Islet of Langerhans (tissue), 1 donor: ENCODE measurements around the gene CHRFAM7A.
"Not testable (repeated sequence)": the region's sequence is repeated elsewhere in the genome, so short reads cannot be mapped to it uniquely, and the experiment has no call there.

Experiments used
- FAIRE-seq: peaks from one replicate; lab custom pipeline; 2011; peaks lifted over from hg19 to GRCh38; lab: Jason Lieb, UNC

CHRFAM7A gene

GRCh38 chr15:30392766-30393663, at the start of gene CHRFAM7A:
TSS of gene CHRFAM7A (minus strand) at chr15:30393540. CDS start at chr15:30383351, 10,189 bp downstream.
- not testable (repeated sequence) for FAIRE-seq

DNA sequence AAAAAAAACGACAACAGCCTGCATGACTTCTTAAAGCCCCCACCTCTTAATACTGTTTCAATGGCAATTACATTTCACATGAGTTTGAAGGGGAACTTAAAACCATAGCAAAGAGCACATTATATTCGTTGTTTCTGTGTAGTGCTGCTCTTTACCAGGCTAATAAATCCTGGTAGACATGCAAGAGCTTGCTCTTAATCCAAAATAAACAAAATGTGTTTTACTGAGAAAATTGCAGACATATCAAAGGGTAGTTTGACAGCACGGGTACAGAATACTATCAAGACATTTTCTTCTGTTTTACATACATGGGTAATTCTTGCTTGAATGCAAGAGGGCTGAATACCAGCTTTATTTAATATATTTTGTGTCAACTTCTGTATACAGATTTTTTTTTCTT, 45.0 kb upstream of the CHRFAM7A start:
- not testable (repeated sequence) for FAIRE-seq

GRCh38 chr15:30435878-30436277, 42.5 kb upstream of the CHRFAM7A start:
- FAIRE-seq = not testable (repeated sequence)

DNA sequence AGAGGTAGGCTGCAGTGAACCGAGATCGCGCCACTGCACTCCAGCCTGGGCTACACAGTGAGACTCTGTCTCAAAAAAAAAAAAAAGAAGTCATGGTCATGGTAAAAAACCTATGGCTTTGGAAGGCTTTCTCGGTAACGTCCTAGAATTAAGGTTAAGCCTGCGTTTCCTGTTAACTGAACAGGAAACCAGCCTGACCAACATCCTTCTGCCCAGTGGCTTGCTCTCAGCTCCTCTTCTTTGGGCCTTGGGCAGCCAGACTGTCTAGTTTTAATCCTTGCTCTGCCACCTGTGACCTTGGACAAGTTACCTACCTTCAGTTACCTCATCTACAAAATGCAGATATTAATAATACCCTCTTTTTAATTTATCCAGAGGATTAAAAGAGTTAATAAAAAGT, 27.4 kb upstream of the CHRFAM7A start:
- not testable (repeated sequence) for FAIRE-seq

GRCh38 chr15:30414160-30414559, 20.8 kb upstream of the CHRFAM7A start, which contains the start of gene GOLGA8R:
TSS of gene GOLGA8R (minus strand) at chr15:30414260. CDS start at chr15:30414162, 98 bp downstream.
- not testable (repeated sequence) for FAIRE-seq

DNA sequence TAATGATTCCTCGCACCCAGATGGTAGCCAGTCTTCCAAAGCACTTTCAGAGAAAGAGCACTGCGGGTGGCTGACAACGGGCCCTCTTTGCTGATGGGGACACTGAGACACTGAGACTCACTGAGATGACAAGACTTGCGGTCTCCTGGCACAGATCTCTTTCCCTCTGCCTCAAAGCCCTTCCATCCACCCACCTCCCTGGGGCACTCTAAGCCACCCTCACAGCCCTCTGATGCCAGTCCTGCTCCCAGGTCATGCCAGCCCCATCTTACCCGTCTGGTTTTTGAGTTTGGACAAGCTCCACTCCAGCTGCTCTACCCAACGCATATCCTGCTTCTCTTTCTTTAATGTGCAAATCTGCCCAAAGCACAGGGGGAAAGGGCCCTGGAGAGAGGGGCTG, 14.3 kb upstream of the CHRFAM7A start:
- not testable (repeated sequence) for FAIRE-seq

DNA sequence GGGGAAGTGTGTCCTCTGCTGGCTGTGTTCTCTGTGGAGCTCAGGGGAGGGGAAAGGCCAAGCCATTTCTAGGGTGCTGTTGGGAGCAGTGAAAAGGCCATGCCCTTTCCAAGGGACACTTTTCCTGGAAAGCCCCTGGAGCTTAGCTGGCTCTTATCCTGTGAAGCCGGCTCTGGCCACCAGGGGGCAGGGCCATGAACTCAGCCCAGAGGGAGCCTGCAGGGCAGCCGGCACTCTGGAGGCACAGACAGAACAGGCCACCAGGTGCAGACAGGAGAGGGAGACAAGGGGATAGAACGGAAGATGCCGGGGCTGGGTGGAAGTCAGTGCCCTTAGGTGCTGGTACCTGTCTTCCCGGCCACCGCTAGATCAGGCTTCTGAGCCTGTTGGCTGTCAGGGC, 5.6 kb upstream of the CHRFAM7A start:
- not testable (repeated sequence) for FAIRE-seq

- FAIRE-seq = not testable (repeated sequence)
These were observed 288 bp upstream of the CHRFAM7A start for GRCh38 chr15:30393664-30393991.

DNA sequence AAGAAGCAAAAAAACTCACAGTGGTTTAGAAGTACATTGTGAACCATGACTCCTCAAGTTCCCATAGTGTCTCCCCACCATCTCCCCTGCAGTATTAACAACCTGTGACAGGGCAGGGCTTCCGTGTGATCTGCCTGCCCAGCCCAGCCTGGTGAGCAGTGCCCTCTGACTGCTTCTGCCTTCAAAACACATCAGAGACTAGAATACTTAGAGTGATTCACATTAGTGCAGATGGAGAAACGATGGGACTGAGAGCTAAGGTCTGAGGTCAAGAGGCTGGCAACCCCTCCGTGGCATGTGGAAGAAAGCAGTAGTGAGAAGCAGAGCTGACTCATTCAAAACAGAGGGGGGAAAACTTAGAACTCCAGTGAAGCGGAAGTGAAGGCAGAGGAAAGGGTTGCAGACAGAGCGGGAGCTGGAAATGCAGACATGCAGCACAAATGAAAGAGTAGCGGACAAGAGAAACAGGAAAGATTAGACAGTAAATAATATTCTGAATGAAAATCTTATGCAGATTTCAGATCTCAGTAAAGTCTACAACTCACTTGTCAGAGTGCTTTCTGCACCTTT, 6.9 kb downstream of the CHRFAM7A start:
- not testable (repeated sequence) for FAIRE-seq

DNA sequence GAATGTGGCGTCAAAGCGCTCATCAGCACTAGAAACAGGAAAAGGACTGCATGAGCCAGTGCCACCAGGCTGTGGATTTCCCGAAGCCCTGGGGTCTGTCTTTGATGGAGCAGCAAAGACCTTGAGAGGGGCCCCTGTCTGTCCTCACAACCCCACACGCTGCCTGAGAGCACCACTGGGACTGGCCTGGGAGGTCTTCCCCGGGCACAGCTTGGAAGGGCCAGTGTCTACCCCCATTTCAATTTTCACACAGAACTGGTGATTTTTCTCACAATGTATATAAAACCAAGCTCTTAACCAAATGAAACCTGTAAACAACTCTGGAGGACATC, 16.3 kb downstream of the CHRFAM7A start:
- not testable (repeated sequence) for FAIRE-seq

DNA sequence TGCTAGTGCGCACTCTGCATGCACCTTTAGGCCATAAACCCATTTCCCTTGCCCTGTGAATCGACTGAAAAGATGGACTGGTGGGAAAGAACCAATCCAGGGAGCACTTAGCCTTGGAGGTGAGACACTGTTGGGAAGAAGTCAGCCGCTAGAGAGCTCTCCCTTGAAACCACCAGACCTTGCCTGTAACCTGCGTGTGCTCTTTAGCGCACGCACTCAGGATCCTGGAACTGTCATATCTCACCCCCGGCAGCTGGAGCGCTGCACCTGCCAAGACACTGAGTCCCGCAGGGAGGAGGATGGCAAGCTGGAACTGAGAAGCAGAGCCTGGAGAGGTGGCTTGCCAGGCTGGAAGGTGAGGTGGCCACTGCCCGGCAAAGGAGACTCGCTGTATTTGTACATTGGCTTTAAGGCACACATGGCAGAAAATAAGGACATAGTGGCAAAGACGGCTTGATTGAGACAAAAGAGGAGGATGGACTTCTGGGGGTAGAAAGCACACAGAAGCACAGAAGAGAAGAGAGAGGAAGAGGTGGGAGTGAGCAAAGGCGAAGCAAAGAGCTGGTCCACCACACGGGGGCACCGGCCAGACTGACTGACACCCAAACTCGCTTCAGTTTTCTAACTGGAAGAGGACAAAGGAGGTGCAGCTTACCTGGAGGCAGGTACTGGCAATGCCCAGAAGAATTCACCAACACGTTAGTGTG, 16.8 kb downstream of the CHRFAM7A start:
- not testable (repeated sequence) for FAIRE-seq

DNA sequence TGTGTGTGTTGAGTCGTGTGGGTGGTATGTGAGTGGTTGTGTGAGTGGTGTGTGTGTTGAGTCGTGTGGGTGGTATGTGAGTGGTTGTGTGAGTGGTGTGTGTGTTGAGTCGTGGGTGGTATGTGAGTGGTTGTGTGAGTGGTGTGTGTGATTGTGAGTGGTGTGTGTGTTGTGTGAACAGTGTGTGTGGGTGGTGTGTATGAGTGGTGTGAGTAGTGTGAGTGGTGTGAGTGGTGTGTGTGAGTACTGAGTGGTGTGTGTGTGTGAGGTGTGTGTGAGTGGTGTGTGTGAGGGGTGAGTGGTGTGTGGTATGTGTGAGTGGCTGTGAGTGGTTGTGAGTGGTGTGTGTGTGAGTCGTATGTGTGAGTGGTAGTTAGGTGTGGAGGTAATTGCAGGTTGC, 17.5 kb downstream of the CHRFAM7A start:
- not testable (repeated sequence) for FAIRE-seq

- not testable (repeated sequence) for FAIRE-seq
These were observed 18.5 kb downstream of the CHRFAM7A start for GRCh38 chr15:30374862-30375261.

- FAIRE-seq = not testable (repeated sequence)
These were observed 25.1 kb downstream of the CHRFAM7A start for GRCh38 chr15:30368271-30368670.

- FAIRE-seq = not testable (repeated sequence)
These were observed 26.1 kb downstream of the CHRFAM7A start for GRCh38 chr15:30367246-30367645.

- FAIRE-seq = not testable (repeated sequence)
These were observed 31.9 kb downstream of the CHRFAM7A start for GRCh38 chr15:30361404-30361803.

DNA sequence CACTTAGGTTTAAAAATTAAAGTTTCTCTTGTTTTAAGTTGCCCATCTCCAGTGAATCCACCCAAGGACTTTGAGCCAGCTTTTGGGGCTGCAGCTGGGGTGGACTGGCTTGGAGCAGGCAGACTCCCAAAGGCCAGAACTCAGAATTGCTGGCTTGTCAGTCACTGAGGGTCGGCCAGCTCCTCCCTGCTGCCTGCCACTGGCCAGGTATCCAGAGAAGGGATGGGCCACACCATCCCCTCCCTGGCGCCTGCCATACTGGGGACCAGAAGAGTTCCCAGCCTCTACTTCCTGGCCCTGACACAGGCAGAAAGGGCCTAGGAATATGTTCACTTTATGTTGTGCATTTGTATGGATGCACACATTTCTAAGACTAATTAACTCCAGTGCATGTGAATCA, 32.4 kb downstream of the CHRFAM7A start:
- FAIRE-seq = not testable (repeated sequence)

DNA sequence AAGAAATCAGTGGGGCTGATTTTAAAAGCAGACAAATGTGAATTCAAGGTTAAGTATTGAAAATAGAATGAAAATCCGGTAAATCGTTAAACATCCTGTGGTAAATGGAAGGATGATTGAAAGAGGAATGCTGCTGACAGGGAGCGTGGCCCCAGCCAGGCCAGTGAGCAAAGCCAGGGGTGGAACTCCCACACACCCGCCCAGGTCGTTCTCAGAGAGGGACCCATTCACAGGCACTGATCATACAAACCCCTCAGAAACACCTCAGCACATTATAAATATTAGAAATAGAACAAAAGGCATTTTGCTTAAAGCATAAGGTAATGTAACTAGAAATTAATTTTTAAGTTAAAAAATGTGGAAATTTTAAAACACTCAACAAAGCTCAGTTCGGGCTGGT, 38.3 kb downstream of the CHRFAM7A start:
- not testable (repeated sequence) for FAIRE-seq

DNA sequence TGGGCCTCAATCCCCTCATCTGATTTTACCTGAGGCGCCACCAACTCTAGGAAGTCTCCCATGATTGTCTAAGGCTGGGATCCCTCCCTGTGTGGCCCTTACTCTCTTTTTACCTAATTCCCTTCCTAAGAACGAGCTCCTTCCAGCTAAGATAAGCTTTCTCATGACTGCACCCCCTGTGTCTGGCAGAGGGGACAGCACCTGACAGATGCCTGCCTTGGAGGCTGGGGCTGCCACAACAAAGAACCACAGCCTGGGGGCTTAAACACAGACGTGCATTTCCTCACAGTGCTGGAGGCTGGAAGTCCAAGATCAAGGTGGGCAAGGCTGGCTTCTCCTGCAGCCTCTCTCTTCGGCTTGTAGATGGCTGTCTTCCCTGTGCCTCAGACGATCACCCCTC, 43.5 kb downstream of the CHRFAM7A start:
- FAIRE-seq = not testable (repeated sequence)

- FAIRE-seq = not testable (repeated sequence)
These were observed 56.8 kb downstream of the CHRFAM7A start for GRCh38 chr15:30336584-30336983.

DNA sequence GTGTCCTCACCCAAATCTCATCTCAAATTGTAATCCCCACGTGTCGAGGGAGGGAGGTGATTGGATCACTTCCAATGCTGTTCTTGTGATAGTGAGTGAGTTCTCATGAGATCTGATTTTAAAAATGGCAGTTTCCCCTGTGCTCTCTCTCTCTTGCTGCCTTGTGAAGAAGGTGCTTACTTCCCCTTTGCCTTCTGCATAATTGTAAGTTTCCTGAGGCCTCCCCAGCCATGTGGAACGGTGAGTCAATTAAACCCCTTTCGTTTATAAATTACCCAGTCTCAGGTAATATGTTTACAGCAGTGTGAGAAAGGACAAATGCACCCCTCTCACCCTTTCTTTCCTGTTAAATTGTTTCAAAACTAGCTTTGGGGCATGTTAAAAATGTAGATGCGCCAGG, 59.2 kb downstream of the CHRFAM7A start:
- not testable (repeated sequence) for FAIRE-seq

GRCh38 chr15:30326145-30326544, 67.2 kb downstream of the CHRFAM7A start:
- not testable (repeated sequence) for FAIRE-seq

DNA sequence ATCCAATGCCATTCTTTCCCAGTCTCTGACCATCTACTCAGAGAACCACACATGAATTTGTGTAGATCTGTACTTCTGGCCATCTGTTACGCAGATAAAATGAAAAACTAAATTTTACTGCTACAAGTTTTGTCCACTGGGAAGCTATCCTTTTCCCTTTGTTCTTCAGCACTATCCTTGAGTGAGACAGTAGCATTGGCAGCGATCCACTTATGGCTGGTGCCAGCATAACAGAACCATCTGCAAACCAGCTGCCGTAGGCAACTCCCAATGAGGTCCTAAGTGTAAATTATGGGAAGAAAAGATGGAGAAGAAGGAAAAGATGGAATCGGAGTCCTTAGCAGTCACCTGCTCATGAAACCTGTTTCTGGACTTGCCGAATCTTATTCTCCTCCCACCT, 72.3 kb downstream of the CHRFAM7A start:
- FAIRE-seq = not testable (repeated sequence)
